Ureter (tissue), 1 donor: ENCODE data around the gene KRT84. TPM values are rescaled to one million over a fixed set of nuclear protein-coding genes. Genes with fewer than 3 reads are reported as not detected.
A peak's percentile ranks its signal among the peaks of the same experiment; 100 is the strongest.

Experiments
- DNase-seq: peaks from one replicate; pipeline ENCODE4 v3.0.0-alpha.2; 2020; ENCODE audit warnings: low spot score
- total RNA-seq: library from RNA; stranded (reverse); gene quantifications from one replicate; pipeline ENCODE4 v1.2.4, GENCODE V29; 2023
- donor health status: DM: yes; HTN: yes; CAD: no.

KRT84 gene
- not detected for total RNA-seq

- DNase-seq = no peak
These were observed at the start of gene KRT84 for GRCh38 chr12:52385226-52385702. Gene KRT84, minus strand, starts transcription at chr12:52385652. Its CDS starts 67 bp downstream, at chr12:52385585.

GRCh38 chr12:52434760-52435530, 49.5 kb upstream of the KRT84 start:
- DNase-seq = no peak

GRCh38 chr12:52434081-52434733, 48.8 kb upstream of the KRT84 start, which contains the start of gene KRT75:
Gene KRT75, minus strand, starts transcription at chr12:52434371. Its CDS starts 67 bp downstream, at chr12:52434304.
- DNase-seq = no peak

- DNase-seq = no peak
These were observed 48.1 kb upstream of the KRT84 start for GRCh38 chr12:52433501-52434080.

- no peak for DNase-seq
These were observed 47.2 kb upstream of the KRT84 start for GRCh38 chr12:52432559-52433207.

GRCh38 chr12:52428121-52428520, 42.7 kb upstream of the KRT84 start:
- DNase-seq = no peak

- DNase-seq = no peak
These were observed 41.6 kb upstream of the KRT84 start for GRCh38 chr12:52427083-52427482.

- DNase-seq = no peak
These were observed 40.6 kb upstream of the KRT84 start for GRCh38 chr12:52426034-52426433.

GRCh38 chr12:52425466-52425865, 40.0 kb upstream of the KRT84 start:
- no peak for DNase-seq

GRCh38 chr12:52423661-52424500, 38.4 kb upstream of the KRT84 start:
- no peak for DNase-seq

- no peak for DNase-seq
These were observed 37.6 kb upstream of the KRT84 start for GRCh38 chr12:52423035-52423434.

GRCh38 chr12:52419656-52420055, 34.2 kb upstream of the KRT84 start:
- DNase-seq = no peak

- DNase-seq = no peak
These were observed 33.2 kb upstream of the KRT84 start for GRCh38 chr12:52418576-52419110.

- no peak for DNase-seq
These were observed 32.3 kb upstream of the KRT84 start for GRCh38 chr12:52417740-52418139.

GRCh38 chr12:52416795-52417194, 31.3 kb upstream of the KRT84 start:
- no peak for DNase-seq

- peak; percentile 73 for DNase-seq
These were observed 30.7 kb upstream of the KRT84 start for GRCh38 chr12:52415870-52416750.

- DNase-seq = no peak
These were observed 29.5 kb upstream of the KRT84 start for GRCh38 chr12:52414936-52415335.

GRCh38 chr12:52413782-52414345, 28.4 kb upstream of the KRT84 start:
- DNase-seq = no peak

- no peak for DNase-seq
These were observed 27.8 kb upstream of the KRT84 start for GRCh38 chr12:52413202-52413601.

GRCh38 chr12:52411815-52412214, 26.4 kb upstream of the KRT84 start:
- no peak for DNase-seq
